Neural cell (in vitro differentiated cells): Measurements from ENCODE around the gene IRF4. TPM values are rescaled to one million over a fixed set of nuclear protein-coding genes. Genes with fewer than 3 reads are reported as not detected.

ENCODE experiments used
- H2AFZ ChIP-seq: fragments of 200-600, 300-800 bp; sonication (generic), shearing (Covaris generic); 2 replicates; pipeline ENCODE4 v1.6.0; 2014; ENCODE audit warnings: low read depth, mild to moderate bottlenecking, antibody characterized with exemption, low read length, moderate library complexity
- H3F3A ChIP-seq: fragments of 200-600 bp; shearing (Covaris generic); 2 replicates; pipeline ENCODE4 v1.6.1; 2016; ENCODE audit warnings: mild to moderate bottlenecking, moderate library complexity, mixed read lengths, antibody characterized with exemption, low read length; ENCODE audit not compliant: insufficient read depth, poor library complexity, severe bottlenecking
- H3K27ac ChIP-seq: fragments of 200-600, 300-800 bp; sonication (generic), shearing (Covaris generic); 2 replicates; pipeline ENCODE4 v1.5.1; 2014; ENCODE audit warnings: mild to moderate bottlenecking, low read length, moderate library complexity
- H3K27me3 ChIP-seq: fragments of 300-800, 200-600 bp; sonication (generic), shearing (Covaris generic); 2 replicates; pipeline ENCODE4 v1.6.0; 2014; ENCODE audit warnings: mild to moderate bottlenecking, low read depth, low read length, moderate library complexity; ENCODE audit not compliant: insufficient read depth
- H3K36me3 ChIP-seq: fragments of 300-800, 200-600 bp; sonication (generic), shearing (Covaris generic); 2 replicates; pipeline ENCODE4 v1.5.1; 2014; ENCODE audit warnings: mild to moderate bottlenecking, antibody characterized with exemption, low read length, moderate library complexity; ENCODE audit not compliant: insufficient read depth
- H3K4me2 ChIP-seq: fragments of 300-800, 200-600 bp; sonication (generic), shearing (Covaris generic); 2 replicates; pipeline ENCODE4 v1.6.0; 2014; ENCODE audit warnings: mild to moderate bottlenecking, low read length
- H3K4me3 ChIP-seq: fragments of 300-800, 200-600 bp; sonication (generic), shearing (Covaris generic); 2 replicates; pipeline ENCODE4 v1.5.1; 2014; ENCODE audit warnings: mild to moderate bottlenecking, low read length, moderate library complexity
- H3K79me2 ChIP-seq: fragments of 200-600 bp; shearing (Covaris generic); replicated peaks from 2 replicates; pipeline ENCODE4 v1.6.0; 2014; ENCODE audit warnings: mild to moderate bottlenecking, low read length, moderate library complexity; ENCODE audit not compliant: insufficient read depth
- H3K9ac ChIP-seq: fragments of 300-800, 200-600 bp; sonication (generic), shearing (Covaris generic); 2 replicates; pipeline ENCODE4 v1.6.1; 2016; ENCODE audit warnings: mild to moderate bottlenecking, low read length, mixed read lengths
- H3K9me2 ChIP-seq: fragments of 200-600 bp; shearing (Covaris generic); 2 replicates; pipeline ENCODE4 v1.6.1; 2016; ENCODE audit warnings: mild to moderate bottlenecking, low read length, mixed read lengths; ENCODE audit not compliant: insufficient read depth
- H3K9me3 ChIP-seq: fragments of 200-600, 300-800 bp; sonication (generic), shearing (Covaris generic); 2 replicates; pipeline ENCODE4 v1.6.1; 2016; ENCODE audit warnings: mild to moderate bottlenecking, mixed run types, low read length, moderate library complexity, mixed read lengths
- H4K20me1 ChIP-seq: fragments of 200-600 bp; shearing (Covaris generic); 2 replicates; pipeline ENCODE4 v1.6.1; 2016; ENCODE audit warnings: mild to moderate bottlenecking, mixed run types; ENCODE audit not compliant: insufficient read depth
- EP300 ChIP-seq: fragments of 450-650 bp; conservative IDR thresholded peaks from 2 replicates; pipeline ENCODE4 v1.6.1; 2014; ENCODE audit warnings: antibody characterized with exemption, mild to moderate bottlenecking, moderate library complexity; ENCODE audit not compliant: poor library complexity, severe bottlenecking
- EZH2 ChIP-seq: fragments of 200-600, 300-800 bp; shearing (Covaris generic), sonication (generic); IDR thresholded peaks from 2 replicates; pipeline ENCODE4 v1.6.1; 2014; ENCODE audit warnings: antibody characterized with exemption, low read length, borderline replicate concordance, mild to moderate bottlenecking; ENCODE audit not compliant: insufficient read depth, poor library complexity, severe bottlenecking
- MXI1 ChIP-seq: fragments of 450-650 bp; conservative IDR thresholded peaks from 2 replicates; pipeline ENCODE4 v1.6.1; 2014; ENCODE audit warnings: antibody characterized with exemption, mild to moderate bottlenecking; ENCODE audit not compliant: poor library complexity, severe bottlenecking
- POLR2AphosphoS5 ChIP-seq: IDR thresholded peaks from 2 replicates; pipeline ENCODE4 v1.6.1; 2012
- RAD21 ChIP-seq: fragments of 450-650 bp; conservative IDR thresholded peaks from 2 replicates; pipeline ENCODE4 v1.6.1; 2014; ENCODE audit warnings: antibody characterized with exemption, mild to moderate bottlenecking, moderate library complexity
- SMC3 ChIP-seq: fragments of 450-650 bp; conservative IDR thresholded peaks from 2 replicates; pipeline ENCODE4 v1.6.1; 2014; ENCODE audit warnings: antibody characterized with exemption, mild to moderate bottlenecking, moderate library complexity; ENCODE audit not compliant: poor library complexity
- TAF1 ChIP-seq: IDR thresholded peaks from 2 replicates; pipeline ENCODE4 v1.6.1; 2012; ENCODE audit warnings: low read depth
- polyA plus RNA-seq: library from polyadenylated mRNA; depleted of rRNA; stranded (reverse); fragments of >200 nt; gene quantifications from 2 replicates; pipeline ENCODE4 v1.2.3, GENCODE V29; 2014
- TF ChIP-seq, protein P1 (sequence below): IDR thresholded peaks from 2 replicates; pipeline ENCODE4 v1.6.1; 2012; ENCODE audit warnings: borderline replicate concordance
- TF ChIP-seq, protein P2 (sequence below): fragments of 450-650 bp; IDR thresholded peaks from 2 replicates; pipeline ENCODE4 v1.5.1; 2014; ENCODE audit warnings: antibody characterized with exemption, mild to moderate bottlenecking, moderate library complexity; ENCODE audit not compliant: poor library complexity, severe bottlenecking

The IRF4 gene
- polyA plus RNA-seq, 1 donor from 2014 or later: 0.05 TPM

DNA sequence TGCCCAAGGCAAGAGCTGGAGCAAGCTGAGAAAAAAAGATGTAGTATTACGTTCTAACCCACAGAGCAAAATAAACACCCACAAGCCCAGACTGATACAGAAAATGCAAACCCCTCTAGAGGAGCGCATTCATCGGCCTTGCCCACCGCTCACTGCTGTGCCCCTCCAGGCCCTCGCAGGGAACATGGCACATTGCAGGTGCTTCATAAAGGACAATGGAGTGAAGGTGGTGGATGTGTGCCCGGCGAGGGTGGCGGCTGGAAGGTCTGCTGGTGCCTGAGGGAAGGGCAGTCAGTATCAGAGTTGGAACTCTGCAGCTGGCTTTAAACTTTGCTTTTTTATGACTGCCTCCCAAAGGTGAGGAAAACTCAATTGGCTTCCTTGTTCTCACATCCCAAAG, 18.5 kb upstream of the IRF4 start:
- H3K4me3 ChIP-seq: no peak overlapping the region
- no peaks in the 10 kb centered on the region for H3K36me3 ChIP-seq
- H2AFZ ChIP-seq: no peak overlapping the region
- no peak for TF ChIP-seq RAD21
- no peak for TF ChIP-seq MXI1
- TF ChIP-seq POLR2AphosphoS5: no peak
- no peak for TF ChIP-seq EP300
- no peak for TF ChIP-seq EZH2
- no peak for TF ChIP-seq SMC3
- TF ChIP-seq, protein P1, sequence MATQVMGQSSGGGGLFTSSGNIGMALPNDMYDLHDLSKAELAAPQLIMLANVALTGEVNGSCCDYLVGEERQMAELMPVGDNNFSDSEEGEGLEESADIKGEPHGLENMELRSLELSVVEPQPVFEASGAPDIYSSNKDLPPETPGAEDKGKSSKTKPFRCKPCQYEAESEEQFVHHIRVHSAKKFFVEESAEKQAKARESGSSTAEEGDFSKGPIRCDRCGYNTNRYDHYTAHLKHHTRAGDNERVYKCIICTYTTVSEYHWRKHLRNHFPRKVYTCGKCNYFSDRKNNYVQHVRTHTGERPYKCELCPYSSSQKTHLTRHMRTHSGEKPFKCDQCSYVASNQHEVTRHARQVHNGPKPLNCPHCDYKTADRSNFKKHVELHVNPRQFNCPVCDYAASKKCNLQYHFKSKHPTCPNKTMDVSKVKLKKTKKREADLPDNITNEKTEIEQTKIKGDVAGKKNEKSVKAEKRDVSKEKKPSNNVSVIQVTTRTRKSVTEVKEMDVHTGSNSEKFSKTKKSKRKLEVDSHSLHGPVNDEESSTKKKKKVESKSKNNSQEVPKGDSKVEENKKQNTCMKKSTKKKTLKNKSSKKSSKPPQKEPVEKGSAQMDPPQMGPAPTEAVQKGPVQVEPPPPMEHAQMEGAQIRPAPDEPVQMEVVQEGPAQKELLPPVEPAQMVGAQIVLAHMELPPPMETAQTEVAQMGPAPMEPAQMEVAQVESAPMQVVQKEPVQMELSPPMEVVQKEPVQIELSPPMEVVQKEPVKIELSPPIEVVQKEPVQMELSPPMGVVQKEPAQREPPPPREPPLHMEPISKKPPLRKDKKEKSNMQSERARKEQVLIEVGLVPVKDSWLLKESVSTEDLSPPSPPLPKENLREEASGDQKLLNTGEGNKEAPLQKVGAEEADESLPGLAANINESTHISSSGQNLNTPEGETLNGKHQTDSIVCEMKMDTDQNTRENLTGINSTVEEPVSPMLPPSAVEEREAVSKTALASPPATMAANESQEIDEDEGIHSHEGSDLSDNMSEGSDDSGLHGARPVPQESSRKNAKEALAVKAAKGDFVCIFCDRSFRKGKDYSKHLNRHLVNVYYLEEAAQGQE: no peak
- no peak for TF ChIP-seq TAF1
- TF ChIP-seq, protein P2, sequence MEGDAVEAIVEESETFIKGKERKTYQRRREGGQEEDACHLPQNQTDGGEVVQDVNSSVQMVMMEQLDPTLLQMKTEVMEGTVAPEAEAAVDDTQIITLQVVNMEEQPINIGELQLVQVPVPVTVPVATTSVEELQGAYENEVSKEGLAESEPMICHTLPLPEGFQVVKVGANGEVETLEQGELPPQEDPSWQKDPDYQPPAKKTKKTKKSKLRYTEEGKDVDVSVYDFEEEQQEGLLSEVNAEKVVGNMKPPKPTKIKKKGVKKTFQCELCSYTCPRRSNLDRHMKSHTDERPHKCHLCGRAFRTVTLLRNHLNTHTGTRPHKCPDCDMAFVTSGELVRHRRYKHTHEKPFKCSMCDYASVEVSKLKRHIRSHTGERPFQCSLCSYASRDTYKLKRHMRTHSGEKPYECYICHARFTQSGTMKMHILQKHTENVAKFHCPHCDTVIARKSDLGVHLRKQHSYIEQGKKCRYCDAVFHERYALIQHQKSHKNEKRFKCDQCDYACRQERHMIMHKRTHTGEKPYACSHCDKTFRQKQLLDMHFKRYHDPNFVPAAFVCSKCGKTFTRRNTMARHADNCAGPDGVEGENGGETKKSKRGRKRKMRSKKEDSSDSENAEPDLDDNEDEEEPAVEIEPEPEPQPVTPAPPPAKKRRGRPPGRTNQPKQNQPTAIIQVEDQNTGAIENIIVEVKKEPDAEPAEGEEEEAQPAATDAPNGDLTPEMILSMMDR: no peak
- no peaks in the 10 kb centered on the region for H3K9me2 ChIP-seq
- H3K4me2 ChIP-seq: no peak overlapping the region
- no peaks in the 10 kb centered on the region for H3K27me3 ChIP-seq
- no peaks in the 10 kb centered on the region for H3K9me3 ChIP-seq
- no peaks in the 10 kb centered on the region for H4K20me1 ChIP-seq
- no peaks in the 10 kb centered on the region for H3F3A ChIP-seq
- no peak overlapping the region for H3K9ac ChIP-seq
- H3K79me2 ChIP-seq: no peaks in the 10 kb centered on the region
- H3K27ac ChIP-seq: no peak overlapping the region

DNA sequence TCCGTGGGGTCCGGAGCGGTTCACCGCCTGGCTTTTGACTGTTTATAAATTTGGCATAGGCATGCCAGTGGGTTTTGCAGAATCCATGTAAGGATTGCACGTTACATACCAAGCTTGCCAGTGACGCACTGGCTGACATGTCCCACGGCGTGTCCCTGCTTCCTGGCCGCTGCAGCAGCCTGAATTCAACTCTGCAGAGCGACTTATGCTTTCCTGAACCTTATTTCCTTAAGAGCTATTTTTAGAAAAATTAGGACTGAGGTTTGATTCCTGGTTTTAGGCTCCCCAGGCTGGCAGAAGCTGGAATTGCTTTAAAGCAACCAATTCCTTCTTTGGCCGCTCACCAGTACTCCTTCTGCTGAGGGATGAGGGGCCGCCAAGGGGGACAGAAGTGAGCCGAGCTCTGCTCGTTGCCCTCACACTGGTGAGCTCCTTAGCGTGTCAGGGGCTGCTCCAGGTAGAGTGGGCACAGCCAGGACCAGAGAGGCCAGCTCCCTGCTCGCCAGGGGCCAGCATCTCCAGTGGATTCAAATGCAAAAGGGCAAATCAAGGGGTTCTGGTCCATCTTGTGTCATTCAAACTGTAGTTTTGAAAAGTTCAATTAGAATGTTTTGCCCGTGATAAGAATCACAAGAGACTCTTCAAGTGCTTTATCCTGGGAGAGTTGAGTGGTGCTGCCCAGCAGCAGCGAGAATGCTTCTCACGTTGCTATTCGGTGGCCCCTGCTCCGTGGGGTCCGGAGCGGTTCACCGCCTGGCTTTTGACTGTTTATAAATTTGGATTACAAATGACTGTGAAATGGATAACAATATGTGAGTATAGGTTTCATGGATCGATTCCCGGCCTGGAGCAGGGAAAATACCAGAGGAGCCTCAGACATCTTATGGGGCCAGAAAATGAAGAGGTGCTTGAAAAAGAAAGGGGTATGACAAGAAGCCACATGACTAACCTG, 17.5 kb upstream of the IRF4 start:
- no peak overlapping the region for H3K4me3 ChIP-seq
- H3F3A ChIP-seq: no peaks in the 10 kb centered on the region
- no peaks in the 10 kb centered on the region for H3K9me2 ChIP-seq
- H3K27me3 ChIP-seq: no peaks in the 10 kb centered on the region
- no peaks in the 10 kb centered on the region for H3K79me2 ChIP-seq
- H3K9ac ChIP-seq: no peak overlapping the region
- TF ChIP-seq EZH2: no peak
- TF ChIP-seq MXI1: no peak
- TF ChIP-seq SMC3: no peak
- TF ChIP-seq, protein P1: no peak
- TF ChIP-seq, protein P2: no peak
- no peak for TF ChIP-seq RAD21
- no peak for TF ChIP-seq POLR2AphosphoS5
- no peak for TF ChIP-seq TAF1
- no peak for TF ChIP-seq EP300
- no peak overlapping the region for H3K27ac ChIP-seq
- H3K36me3 ChIP-seq: no peaks in the 10 kb centered on the region
- no peak overlapping the region for H3K4me2 ChIP-seq
- H3K9me3 ChIP-seq: no peaks in the 10 kb centered on the region
- H2AFZ ChIP-seq: no peak overlapping the region
- H4K20me1 ChIP-seq: no peaks in the 10 kb centered on the region
